Stomach (tissue), 4 donors: ENCODE measurements around the gene USP17L13.
"Not testable (repeated sequence)": the region's sequence is repeated elsewhere in the genome, so short reads cannot be mapped to it uniquely, and the experiment has no call there.

ENCODE experiments used
- EP300 ChIP-seq: sonication (generic); formaldehyde crosslinking; IDR thresholded peaks from one replicate; pipeline ENCODE4 v1.6.1; 2017; ENCODE audit warnings: antibody characterized with exemption
- POLR2A ChIP-seq, 4 donors: fragments of 450-650 bp; IDR thresholded peaks; one replicate each; pipeline ENCODE4 v1.6.1; 2016; ENCODE audit warnings: antibody characterized with exemption in 4 of 4, control low read depth in 2 of 4, mild to moderate bottlenecking in 1 of 4, moderate library complexity in 1 of 4
- POLR2AphosphoS5 ChIP-seq, 3 donors: sonication (generic); formaldehyde crosslinking; IDR thresholded peaks; one replicate each; pipeline ENCODE4 v1.6.1; 2016; ENCODE audit warnings: antibody characterized with exemption in 3 of 3

DNA sequence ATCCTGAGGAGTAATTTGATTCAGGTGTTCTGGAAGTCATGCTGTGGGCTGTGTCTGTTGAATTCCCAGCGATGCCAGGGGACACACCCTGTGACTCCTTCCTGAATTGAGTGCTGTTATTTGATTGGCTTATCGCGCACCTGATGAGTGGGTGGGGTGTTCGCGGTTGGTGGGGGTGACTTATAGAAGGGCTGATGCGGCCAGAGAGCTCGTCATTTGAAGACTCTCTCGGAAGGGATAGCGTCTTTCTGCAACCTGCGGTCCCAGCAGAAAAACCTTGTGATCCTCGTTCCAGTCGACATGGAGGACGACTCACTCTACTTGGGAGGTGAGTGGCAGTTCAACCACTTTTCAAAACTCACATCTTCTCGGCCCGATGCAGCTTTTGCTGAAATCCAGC lies 33.1 kb downstream of the USP17L13 start, which contains the start of gene USP17L20:
- TF ChIP-seq POLR2AphosphoS5 (IDR thresholded peaks at IDR 0.05); EP300; POLR2A (IDR thresholded peaks at IDR 0.05): not testable (repeated sequence)
